Measurements from ENCODE around the gene AP5M1. TPM values are rescaled to one million over a fixed set of nuclear protein-coding genes. Genes with fewer than 3 reads are reported as not detected.
A peak's percentile ranks its signal among the peaks of the same experiment; 100 is the strongest.
"Not testable (repeated sequence)": the region's sequence is repeated elsewhere in the genome, so short reads cannot be mapped to it uniquely, and the experiment has no call there.

The AP5M1 gene
- polyA plus RNA-seq, 4 donors: 40.7 to 66.4 (median 57.7) TPM

DNA sequence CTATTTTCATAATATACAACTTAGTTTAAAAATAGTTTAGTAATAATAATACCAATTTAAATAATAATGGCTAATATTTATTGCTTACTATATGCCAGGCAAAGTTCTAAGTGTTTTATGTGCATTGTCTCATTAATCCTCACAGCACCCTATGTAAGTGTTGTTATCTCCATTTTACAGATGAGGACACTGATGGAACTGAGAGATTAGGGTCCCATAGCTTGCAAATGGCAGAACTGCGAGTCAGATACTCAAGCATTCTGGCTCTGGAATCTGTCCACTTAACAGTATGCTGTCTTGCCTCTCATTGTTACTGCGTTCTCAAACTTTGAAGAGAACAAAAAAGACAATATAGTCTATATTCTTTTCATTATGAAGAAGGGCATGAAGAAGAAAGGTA is 19.0 kb downstream of the AP5M1 start:
- DNase-seq (ENCODE audit: low read depth in 4 of 4, low spot score in 3 of 4): no peak

DNA sequence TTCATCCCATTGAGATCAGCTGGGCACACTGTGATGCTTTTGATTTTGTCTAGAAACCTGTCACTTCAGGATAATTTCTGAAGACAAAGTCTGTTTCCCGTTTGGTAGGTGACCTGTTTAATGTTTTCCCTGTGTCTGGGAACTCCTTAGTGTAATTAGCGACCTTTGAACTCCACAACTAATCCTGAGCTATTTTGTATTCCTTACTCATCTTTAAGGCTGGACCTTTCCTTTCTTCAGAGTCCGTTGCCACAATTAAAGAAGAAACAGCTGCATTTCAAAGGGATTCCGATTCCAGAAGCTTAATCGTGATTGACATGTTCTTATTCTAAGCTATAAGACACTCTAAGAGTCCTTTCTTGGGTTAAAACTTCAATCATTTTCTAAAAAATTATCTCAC is 22.0 kb downstream of the AP5M1 start:
- no peak for DNase-seq (ENCODE audit: low read depth in 4 of 4, low spot score in 3 of 4)

DNA sequence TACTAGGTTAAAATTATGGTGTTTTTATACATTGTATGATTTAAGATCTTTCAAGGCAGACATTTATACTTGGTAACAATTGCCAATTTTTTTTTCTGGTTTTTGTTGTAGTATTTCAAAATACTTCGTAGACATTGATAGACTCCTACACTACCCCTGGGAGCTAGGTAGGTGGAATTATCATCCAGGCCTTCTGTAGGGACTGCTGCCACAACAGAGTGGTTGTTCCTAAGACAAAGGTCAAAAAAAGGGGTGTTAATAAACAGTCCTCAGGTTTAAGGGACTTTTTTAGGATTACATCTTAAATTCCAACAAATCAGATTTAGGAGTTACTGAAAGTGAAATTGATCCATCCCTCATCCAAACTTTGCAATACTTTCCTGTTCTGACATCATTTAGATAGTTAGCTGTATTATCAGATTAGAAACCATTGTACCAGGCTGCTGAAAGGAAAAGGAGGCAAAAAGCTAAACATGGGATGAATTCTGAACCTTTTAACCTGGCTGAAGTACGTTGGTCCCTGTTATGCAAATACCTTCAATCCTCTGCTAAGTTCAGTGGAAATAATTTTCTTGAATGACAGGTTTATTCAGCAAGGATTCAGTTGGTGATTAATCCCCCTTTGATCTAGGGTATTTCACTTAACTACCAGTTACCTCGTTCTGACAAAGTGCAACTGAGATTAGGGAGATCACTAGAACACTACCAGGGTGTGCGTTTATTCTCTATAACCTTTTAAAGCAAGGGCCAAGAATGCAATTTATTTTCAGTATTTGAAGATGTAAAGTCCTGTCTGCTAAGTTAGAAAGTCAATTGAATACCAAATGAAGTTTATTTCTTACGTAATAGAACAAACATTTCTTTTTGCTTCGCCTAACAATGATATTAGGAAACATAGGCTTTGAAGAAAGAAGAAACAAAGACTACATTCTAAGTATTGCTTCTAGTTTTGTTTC is 23.2 kb downstream of the AP5M1 start:
- no peak for DNase-seq (ENCODE audit: low read depth in 4 of 4, low spot score in 3 of 4)

DNA sequence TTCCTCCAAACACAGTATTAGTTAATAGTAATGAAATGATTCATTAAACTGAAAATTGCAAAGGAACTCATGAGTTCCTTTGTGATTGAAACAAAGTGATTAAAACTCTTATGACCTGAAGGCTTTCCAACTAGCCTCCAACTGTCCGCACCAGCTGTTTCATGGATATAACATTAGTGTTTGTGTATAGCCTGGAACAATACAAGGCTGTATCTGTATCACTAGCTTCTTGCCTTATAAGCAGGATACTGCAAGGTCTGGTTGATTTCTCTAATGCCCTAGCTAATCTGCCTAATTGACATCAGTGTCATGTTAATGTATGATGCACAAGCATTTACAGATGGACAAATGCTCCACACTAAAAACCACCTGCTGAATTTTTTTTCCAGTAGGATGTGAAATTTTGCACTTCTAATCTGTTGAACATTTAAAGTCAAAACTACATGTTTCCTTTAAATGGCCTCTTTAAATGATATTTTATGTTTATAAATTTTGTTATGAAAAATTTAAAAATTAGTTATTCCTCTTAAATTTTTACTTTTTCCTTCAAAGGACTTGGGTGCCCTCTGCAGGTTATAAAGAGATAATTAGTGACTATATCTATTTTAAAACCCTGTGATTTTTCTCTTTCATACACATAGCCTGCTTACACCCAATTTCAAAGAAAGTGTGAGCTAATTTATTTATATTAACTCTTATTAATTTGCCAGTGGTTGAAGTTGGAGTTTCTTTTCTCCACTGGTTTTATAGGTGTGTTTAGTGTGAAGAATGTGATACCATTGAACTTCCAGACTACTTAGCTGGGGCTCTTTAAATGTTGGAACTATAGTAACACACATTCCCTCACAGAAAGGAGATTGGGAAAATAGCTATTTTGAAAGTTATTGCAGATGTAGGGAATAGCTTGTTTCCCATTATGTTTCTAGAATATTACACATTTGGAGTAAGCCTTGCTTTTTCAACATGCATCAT is 25.4 kb downstream of the AP5M1 start:
- no peak for DNase-seq (ENCODE audit: low read depth in 4 of 4, low spot score in 3 of 4)

DNA sequence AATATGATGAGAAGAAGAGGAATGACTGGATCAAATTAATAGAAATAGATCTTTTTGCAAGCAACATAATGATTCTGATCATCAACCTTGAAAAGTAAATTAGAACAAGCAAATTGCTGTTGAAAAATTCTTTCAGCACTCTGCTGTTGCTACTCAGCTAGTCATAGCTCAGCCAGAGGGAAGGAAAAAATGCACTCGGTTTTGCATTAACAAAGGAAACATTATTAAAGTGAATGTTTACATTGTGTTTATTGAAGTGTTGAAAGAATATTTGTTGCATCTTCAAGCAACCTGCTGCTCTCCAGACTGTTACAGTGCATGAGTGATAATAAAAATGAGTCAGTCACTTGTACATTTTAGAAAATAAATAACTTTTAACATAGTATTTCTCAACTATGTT is 26.5 kb downstream of the AP5M1 start:
- DNase-seq (ENCODE audit: low read depth in 4 of 4, low spot score in 3 of 4): no peak

DNA sequence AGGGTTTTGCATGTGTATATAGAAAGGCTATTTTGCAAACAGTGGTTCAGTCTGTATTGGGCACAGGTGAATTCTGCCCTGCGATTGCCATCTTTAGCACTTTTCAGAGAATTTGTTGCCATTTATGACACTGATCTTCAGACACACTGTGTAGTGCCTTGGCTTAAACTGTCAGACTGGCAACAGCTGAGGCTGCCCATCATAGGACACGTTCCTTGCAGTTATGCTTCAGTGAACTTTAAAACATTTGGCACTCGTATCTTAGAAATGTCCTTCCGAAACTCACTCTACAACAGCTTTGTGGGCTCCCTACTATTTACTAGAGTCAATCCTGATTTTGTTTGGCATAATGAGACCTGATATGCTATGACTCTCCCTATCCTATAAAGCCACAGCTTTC is 29.1 kb downstream of the AP5M1 start:
- no peak for DNase-seq (ENCODE audit: low read depth in 4 of 4, low spot score in 3 of 4)

DNA sequence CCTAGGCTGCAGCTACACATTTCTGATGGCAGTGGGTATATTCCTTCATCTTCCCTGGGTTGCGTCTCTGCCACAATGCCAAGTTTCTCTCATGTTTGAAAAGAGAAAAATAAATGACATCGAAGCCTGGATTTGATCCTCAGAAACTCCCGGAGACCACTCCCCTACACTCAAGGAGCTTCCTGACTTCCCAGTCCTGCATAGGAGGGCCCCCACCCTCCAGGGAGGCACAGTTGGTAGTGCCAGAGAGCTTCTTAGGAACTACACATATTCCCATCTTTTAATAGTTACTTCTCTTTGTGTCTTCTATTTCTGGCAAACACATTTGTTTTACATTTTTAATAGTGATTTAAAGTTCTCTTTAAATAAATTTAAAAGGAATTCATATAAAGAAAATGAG is 30.7 kb downstream of the AP5M1 start:
- DNase-seq (ENCODE audit: low read depth in 4 of 4, low spot score in 3 of 4): no peak

DNA sequence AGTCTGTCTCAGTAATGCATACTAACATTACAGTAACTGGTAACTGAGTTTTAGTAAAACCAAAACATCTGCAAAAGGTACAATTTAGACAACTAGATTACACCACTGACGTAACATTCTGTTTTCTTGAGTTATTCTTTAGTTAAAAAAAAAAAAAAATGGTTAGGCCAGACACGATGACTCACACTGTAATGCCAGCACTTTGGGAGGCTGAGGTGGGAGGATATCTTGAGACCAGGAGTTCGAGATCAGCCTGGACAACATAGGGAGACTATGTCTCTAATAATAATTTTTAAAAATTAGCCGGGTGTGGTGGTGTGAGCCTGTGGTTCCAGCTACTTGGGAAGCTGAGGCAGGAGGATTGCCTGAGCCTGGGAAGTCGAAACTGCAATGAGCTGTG is 34.1 kb downstream of the AP5M1 start:
- DNase-seq (ENCODE audit: low read depth in 4 of 4, low spot score in 3 of 4): no peak

DNA sequence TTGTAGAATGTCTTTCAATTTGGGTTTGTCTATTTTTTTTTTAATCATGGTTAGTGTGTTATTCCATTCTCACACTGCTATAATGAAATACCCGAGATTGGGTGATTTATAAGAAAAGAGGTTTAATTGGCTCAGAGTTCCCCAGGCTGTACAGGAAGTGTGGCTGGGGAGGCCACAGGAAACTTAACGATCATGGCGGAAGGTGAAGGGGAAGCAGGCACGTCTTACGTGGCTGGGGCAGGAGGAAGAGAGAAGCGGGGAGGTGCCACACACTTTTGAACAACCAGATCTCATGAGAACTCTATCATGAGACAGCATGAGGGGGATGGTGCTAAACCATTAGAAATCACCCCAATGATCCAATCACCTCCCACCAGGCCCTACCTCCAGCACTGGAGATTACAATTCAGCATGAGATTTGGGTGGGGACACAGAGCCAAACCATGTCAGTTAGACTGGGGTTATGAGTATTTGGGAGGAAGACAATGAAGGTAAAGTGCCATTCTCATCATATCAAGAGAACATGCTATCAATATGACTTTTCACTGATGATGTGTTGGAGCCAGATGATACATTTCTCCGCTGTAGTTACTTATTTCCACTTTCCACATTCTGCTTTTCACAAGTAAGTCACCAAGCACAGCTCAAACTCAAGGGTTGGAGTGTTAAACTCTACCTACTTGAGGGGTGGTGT is 45.8 kb downstream of the AP5M1 start:
- no peak for DNase-seq (ENCODE audit: low read depth in 4 of 4, low spot score in 3 of 4)

DNA sequence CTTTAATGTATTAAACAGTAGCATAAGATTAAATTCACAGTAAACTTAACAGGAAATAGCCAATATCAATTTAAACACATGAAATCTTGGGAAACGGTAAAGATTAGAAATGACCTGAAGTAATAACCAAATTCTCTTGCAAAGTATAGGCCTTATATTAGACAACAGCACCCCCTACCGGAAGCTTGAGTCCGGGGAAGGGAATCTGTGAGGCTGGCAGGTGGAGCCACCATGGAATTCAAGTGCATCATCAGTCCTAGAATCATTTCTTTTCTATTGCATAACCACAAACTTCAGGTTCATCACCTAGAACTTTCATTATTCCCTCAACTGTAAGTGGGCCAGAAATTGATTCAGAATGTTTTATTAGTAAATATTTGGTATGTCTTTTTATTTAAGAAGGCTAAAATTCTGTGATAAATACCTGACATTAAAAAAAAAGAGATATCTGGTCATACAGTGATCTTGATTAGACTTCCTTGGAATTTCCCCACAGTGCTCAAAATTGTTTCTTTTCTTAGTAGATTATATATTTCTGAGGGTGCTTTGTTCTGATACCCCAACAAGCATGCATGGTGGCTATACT is 48.6 kb downstream of the AP5M1 start:
- peak; percentile 36 to 59 (median 44) for DNase-seq (ENCODE audit: low read depth in 4 of 4, low spot score in 3 of 4)

DNA sequence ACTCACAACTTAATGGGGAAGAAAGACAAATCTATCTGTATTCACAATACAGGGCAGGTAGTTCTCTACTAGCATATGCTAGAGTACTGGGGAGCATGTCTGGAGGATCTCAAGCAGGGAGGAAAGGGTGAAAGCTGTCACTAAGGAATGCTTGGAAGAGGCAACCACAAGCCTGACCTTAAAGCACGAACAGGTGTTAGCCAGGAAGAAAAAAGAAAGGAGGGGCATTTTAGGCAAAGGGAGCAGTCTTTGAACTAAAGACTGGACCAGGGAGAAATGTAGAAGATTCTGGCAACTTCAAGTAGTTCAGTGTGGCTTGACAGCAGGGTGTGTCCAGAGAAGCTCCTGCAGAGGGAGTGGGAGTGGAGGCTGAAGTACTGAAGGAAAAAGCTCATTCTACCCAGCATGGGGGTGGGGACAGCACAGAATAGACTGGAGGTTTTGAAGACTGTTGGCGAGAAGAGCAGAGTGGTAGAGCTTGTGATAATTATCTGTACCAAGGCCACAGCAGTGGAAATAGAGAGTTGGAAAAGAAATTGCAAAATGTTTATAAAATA is 50.9 kb downstream of the AP5M1 start:
- no peak for DNase-seq (ENCODE audit: low read depth in 4 of 4, low spot score in 3 of 4)

DNA sequence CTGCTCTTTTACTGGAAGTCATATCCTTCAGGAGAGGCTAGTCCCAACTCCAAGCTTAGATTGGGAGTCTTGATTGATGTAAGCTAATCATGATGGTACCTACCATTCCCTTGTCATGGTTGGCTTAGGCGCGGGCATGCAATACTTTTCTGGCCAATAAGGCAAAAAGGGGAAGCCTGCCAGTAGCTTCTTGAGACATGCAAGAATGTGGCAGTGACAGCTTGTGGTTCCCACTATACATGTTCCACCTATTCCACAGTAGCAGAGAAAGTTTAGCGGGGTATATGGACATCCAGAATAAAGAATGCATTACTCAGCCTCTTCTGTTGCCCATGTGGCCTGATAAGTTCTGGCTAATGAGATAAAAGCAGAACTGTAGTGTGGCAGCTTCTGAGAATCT is 55.0 kb downstream of the AP5M1 start:
- no peak for DNase-seq (ENCODE audit: low read depth in 4 of 4, low spot score in 3 of 4)

DNA sequence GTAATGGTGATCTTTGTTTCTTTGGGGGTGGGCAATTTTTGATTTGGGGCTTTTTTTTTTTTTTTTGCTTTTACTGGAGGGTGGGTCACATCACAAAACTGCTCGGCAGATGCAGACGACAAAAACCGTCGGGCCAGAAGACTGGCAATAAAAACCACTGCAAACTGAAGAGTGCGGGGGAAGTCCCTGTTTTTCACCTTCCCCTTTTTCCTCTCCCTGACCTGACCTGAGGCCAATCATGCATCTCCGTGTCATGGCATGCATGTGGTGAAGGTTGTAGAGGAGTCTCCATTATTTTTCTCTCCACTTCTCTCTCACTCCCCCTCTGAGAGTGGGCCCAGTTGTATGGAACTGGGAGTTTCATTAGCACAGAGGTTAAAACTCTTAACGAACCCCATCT is 57.5 kb downstream of the AP5M1 start:
- no peak for DNase-seq (ENCODE audit: low read depth in 4 of 4, low spot score in 3 of 4)

DNA sequence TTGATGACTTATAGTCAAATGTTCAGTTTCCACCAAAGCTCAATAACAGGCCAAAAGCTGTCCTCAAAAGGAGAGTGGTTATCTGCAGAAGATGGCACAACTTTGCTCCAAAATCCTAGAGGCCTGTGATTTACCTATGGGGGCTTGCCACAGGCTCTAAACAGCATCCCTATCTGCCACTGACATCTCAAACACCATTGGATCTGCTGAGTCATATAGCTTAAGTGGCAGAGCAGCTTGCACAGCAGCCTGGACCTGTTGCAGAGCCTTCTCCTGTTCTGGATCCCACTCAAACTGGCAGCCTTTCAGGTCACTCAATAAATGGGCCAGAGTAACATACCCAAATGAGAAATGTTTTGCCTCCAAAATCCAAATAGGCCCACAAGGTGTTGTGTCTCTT is 61.1 kb downstream of the AP5M1 start:
- DNase-seq (ENCODE audit: low read depth in 4 of 4, low spot score in 3 of 4): no peak

DNA sequence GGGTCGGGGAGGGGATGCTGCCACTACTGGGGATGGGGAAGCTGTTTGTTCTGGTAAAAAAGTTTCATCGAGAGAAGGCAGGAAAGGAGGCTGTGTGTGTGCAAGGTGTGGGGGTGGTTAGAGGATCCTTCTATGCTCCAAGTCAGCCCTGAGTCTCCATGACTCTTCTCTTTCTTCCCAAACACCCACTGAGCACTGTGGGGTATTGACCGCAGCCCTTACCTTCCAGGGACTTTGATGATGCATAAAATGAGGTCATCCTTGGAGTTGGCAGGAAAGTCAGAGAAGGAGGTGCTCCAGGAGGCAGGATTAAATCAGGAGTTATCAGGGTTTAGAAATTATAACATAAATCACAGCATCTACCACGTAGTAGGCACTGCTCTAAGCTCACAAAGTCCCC is 63.7 kb downstream of the AP5M1 start:
- DNase-seq (ENCODE audit: low read depth in 4 of 4, low spot score in 3 of 4): not testable (repeated sequence)

DNA sequence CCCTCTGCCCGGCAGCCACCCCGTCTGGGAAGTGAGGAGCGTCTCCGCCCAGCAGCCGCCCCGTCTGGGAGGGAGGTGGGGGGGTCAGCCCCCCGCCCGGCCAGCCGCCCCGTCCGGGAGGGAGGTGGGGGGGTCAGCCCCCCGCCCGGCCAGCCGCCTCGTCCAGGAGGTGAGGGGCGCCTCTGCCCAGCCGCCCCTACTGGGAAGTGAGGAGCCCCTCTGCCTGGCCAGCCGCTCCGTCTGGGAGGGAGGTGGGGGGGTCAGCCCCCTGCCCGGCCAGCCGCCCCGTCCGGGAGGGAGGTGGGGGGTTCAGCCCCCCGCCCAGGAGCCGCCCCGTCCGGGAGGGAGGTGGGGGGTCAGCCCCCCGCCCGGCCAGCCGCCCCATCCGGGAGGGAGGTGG is 65.0 kb downstream of the AP5M1 start:
- DNase-seq (ENCODE audit: low read depth in 4 of 4, low spot score in 3 of 4): not testable (repeated sequence)

DNA sequence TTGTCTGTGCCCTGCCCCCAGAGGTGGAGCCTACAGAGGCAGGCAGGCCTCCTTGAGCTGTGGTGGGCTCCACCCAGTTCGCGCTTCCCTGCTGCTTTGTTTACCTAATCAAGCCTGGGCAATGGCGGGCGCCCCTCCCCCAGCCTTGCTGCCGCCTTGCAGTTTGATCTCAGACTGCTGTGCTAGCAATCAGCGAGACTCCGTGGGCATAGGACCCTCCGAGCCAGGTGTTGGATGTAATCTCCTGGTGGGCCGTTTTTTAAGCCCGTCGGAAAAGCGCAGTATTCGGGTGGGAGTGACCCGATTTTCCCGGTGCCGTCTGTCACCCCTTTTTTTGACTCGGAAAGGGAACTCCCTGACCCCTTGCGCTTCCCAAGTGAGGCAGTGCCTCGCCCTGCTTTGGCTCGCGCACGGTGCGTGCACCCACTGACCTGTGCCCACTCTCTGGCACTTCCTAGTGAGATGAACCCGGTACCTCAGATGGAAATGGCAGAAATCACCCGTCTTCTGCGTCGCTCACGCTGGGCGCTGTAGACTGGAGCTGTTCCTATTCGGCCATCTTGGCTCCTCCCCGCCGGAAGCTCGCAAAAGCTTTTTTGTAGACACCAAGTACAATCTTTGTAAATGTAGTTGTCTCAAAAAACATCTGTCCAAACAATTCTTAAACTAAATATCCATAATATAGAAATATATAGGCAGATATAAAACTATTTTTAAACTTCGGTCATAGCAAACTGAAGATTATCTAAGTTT is 75.0 kb downstream of the AP5M1 start:
- not testable (repeated sequence) for DNase-seq (ENCODE audit: low read depth in 4 of 4, low spot score in 3 of 4)

DNA sequence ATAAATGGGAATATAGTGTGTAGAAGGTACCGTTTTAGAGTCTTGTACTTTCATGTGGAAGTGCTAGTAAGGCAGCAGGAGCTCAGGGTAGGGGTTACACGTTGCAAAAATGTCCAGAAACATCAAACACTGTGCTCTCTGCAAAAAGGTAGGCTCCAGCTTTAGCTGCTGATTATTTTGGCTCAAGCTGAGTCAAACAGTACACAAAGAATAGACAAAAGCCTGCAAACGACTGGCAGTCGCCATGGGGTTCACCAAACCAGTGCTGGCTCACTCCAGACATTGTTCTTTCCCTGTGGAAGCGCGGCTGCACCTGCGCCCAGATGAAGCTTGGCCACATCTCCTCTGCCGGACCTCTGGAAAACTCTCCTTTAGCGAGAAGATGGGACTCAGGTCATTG is 76.3 kb downstream of the AP5M1 start:
- no peak for DNase-seq (ENCODE audit: low read depth in 4 of 4, low spot score in 3 of 4)

DNA sequence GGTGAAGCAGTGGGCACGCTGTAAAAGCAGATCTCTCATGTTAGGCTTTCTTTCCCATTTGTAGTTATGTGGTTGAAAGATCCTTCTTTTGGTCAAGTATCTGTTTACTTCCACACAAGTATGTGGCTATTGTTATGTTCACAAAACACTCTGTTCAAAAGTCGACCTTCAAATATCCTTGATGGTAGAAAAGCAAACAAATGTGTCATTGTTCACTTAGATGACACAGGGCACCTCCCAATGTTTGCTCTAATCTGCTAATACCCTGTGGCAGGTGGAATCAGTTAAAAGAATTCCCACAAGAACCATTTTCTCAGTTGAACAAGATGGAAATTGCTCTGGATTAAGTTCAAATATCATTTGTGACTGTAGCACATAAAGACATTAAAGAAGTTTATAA is 78.0 kb downstream of the AP5M1 start:
- DNase-seq (ENCODE audit: low read depth in 4 of 4, low spot score in 3 of 4): no peak

Data from left renal pelvis (tissue), 4 donors.